LNCAP (cell line): ENCODE measurements around the gene SYNM.

Experiments
- CTCF ChIP-seq: fragments of 450-650 bp; IDR thresholded peaks from 2 replicates; pipeline ENCODE4 v1.5.1; 2017; ENCODE audit warnings: mild to moderate bottlenecking

The SYNM gene

GRCh38 chr15:99143655-99144610 lies 39.1 kb downstream of the SYNM start:
- no peak for TF ChIP-seq CTCF

GRCh38 chr15:99145005-99145404 lies 40.1 kb downstream of the SYNM start:
- no peak for TF ChIP-seq CTCF

DNA sequence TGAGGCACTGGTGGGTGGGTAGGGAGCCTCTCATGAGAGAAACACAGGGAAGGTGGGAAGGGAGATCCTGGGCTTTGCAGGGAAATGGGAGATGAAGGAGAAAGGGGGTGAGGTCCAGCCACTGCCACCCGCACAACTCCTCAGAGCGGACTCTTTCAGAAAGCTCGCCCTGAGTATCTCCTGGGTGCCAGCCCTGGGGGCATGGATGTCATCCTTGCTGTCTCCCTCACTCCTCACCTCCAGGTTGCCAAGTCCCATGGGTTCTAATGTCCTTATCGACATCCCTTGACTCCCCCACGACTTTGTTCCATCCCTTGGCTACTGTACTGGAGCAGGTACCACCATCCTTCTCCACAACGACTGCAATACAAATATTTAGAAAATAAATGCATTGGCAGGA lies 40.9 kb downstream of the SYNM start:
- no peak for TF ChIP-seq CTCF

GRCh38 chr15:99146661-99147060 lies 41.8 kb downstream of the SYNM start:
- TF ChIP-seq CTCF: no peak

GRCh38 chr15:99148851-99149276 lies 44.0 kb downstream of the SYNM start:
- no peak for TF ChIP-seq CTCF

GRCh38 chr15:99149366-99149765 lies 44.5 kb downstream of the SYNM start:
- TF ChIP-seq CTCF: no peak

GRCh38 chr15:99151156-99151555 lies 46.3 kb downstream of the SYNM start:
- TF ChIP-seq CTCF: no peak
